IPS-18c (cell line): ENCODE results near the gene SCN9A.

Experiments used
- H3K4me3 ChIP-seq: 2 replicates; pipeline ENCODE4 v1.7.0; 2013; ENCODE audit warnings: low read depth, mild to moderate bottlenecking, low read length, moderate library complexity; ENCODE audit not compliant: insufficient read depth
- H3K9me3 ChIP-seq: one replicate; pipeline ENCODE4 v1.6.1; 2013; ENCODE audit warnings: mild to moderate bottlenecking, low read length, moderate library complexity; ENCODE audit not compliant: control insufficient read depth, insufficient read depth

SCN9A gene

GRCh38 chr2:166304656-166305055 is 71.1 kb downstream of the SCN9A start:
- no peak overlapping the region for H3K4me3 ChIP-seq
- H3K9me3 ChIP-seq: no peaks in the 10 kb centered on the region

- H3K4me3 ChIP-seq: no peak overlapping the region
- no peaks in the 10 kb centered on the region for H3K9me3 ChIP-seq
Observed at GRCh38 chr2:166302036-166302435, 73.7 kb downstream of the SCN9A start.

- no peaks in the 10 kb centered on the region for H3K9me3 ChIP-seq
- H3K4me3 ChIP-seq: no peak overlapping the region
Observed at GRCh38 chr2:166297951-166298350, 77.8 kb downstream of the SCN9A start.

- H3K4me3 ChIP-seq: no peak overlapping the region
- H3K9me3 ChIP-seq: no peaks in the 10 kb centered on the region
Observed at GRCh38 chr2:166293984-166294383, 81.8 kb downstream of the SCN9A start.

- Histone ChIP-seq H3K4me3 (no peak overlapping the region), H3K9me3 (no peaks in the 10 kb centered on the region)
Observed at GRCh38 chr2:166285215-166285614, 90.5 kb downstream of the SCN9A start.

GRCh38 chr2:166284359-166284758 is 91.4 kb downstream of the SCN9A start:
- Histone ChIP-seq H3K4me3 (no peak overlapping the region), H3K9me3 (no peaks in the 10 kb centered on the region)

GRCh38 chr2:166282154-166282553 is 93.6 kb downstream of the SCN9A start:
- no peak overlapping the region for H3K4me3 ChIP-seq

GRCh38 chr2:166278856-166279255 is 96.9 kb downstream of the SCN9A start:
- H3K4me3 ChIP-seq: no peak overlapping the region
- no peaks in the 10 kb centered on the region for H3K9me3 ChIP-seq

More at GRCh38 chr2:166282154-166282553, 93.6 kb downstream of the SCN9A start:
- H3K9me3 ChIP-seq: no peaks in the 10 kb centered on the region

- peaks cover 3% of the 10 kb centered on the region for H3K9me3 ChIP-seq
Observed at GRCh38 chr2:166270376-166270775, 105.4 kb downstream of the SCN9A start.

GRCh38 chr2:166269322-166269721 is 106.4 kb downstream of the SCN9A start:
- Histone ChIP-seq H3K9me3 (peaks cover 3% of the 10 kb centered on the region), H3K4me3 (no peak overlapping the region)

More at GRCh38 chr2:166270376-166270775, 105.4 kb downstream of the SCN9A start:
- no peak overlapping the region for H3K4me3 ChIP-seq

GRCh38 chr2:166257859-166258258 is 117.9 kb downstream of the SCN9A start:
- Histone ChIP-seq H3K9me3 (no peaks in the 10 kb centered on the region), H3K4me3 (no peak overlapping the region)

GRCh38 chr2:166256896-166257295 is 118.8 kb downstream of the SCN9A start:
- no peaks in the 10 kb centered on the region for H3K9me3 ChIP-seq
- no peak overlapping the region for H3K4me3 ChIP-seq

GRCh38 chr2:166249318-166249717 is 126.4 kb downstream of the SCN9A start:
- no peak overlapping the region for H3K4me3 ChIP-seq

GRCh38 chr2:166246901-166247300 is 128.8 kb downstream of the SCN9A start:
- H3K4me3 ChIP-seq: no peak overlapping the region
- no peaks in the 10 kb centered on the region for H3K9me3 ChIP-seq

More at GRCh38 chr2:166249318-166249717, 126.4 kb downstream of the SCN9A start:
- no peaks in the 10 kb centered on the region for H3K9me3 ChIP-seq

- no peaks in the 10 kb centered on the region for H3K9me3 ChIP-seq
- no peak overlapping the region for H3K4me3 ChIP-seq
Observed at GRCh38 chr2:166242309-166242708, 133.4 kb downstream of the SCN9A start.

GRCh38 chr2:166240387-166241313 is 135.1 kb downstream of the SCN9A start:
- no peaks in the 10 kb centered on the region for H3K9me3 ChIP-seq
- no peak overlapping the region for H3K4me3 ChIP-seq

GRCh38 chr2:166239548-166239947 is 136.2 kb downstream of the SCN9A start:
- Histone ChIP-seq H3K4me3 (no peak overlapping the region), H3K9me3 (no peaks in the 10 kb centered on the region)

GRCh38 chr2:166238176-166238575 is 137.6 kb downstream of the SCN9A start:
- no peak overlapping the region for H3K4me3 ChIP-seq

More at GRCh38 chr2:166238176-166238575, 137.6 kb downstream of the SCN9A start:
- H3K9me3 ChIP-seq: no peaks in the 10 kb centered on the region
